Endothelial cell of umbilical vein (primary cell): ENCODE data around the gene HDAC4. TPM values are rescaled to one million over a fixed set of nuclear protein-coding genes. Genes with fewer than 3 reads are reported as not detected.

ENCODE experiments used
- BruUV-seq: library from RNA; stranded (reverse); fragments of 400-500 nt; replicated peaks from 2 replicates; lab custom pipeline; 2021; lab: Mats Ljungman, UMichigan
- CTCF ChIA-PET: fragments of 300-600, 350-600 bp; sonication (Branson Sonifier 250); formaldehyde crosslinking; loops from one replicate; lab custom pipeline; 2021; ENCODE audit warnings: antibody characterized with exemption, inconsistent platforms; lab: Charles Lee
- POLR2A ChIA-PET: fragments of 300-600, 350-600 bp; sonication (Branson Sonifier 250); formaldehyde crosslinking; loops from one replicate; lab custom pipeline; 2021; ENCODE audit warnings: antibody characterized with exemption, inconsistent platforms; lab: Charles Lee
- DNase-seq: peaks from one replicate; pipeline ENCODE4 v3.0.0-alpha.2; 2011; ENCODE audit warnings: low read depth, low spot score
- FAIRE-seq: peaks from 2 replicates; lab custom pipeline; 2011; peaks lifted over from hg19 to GRCh38; lab: Jason Lieb, UNC
- H2AFZ ChIP-seq: 2 replicates; pipeline ENCODE4 v1.6.0; 2012; ENCODE audit warnings: low read depth, low read length, control low read depth, inconsistent platforms
- H3K27ac ChIP-seq: 2 replicates; pipeline ENCODE4 v1.5.1; 2011; ENCODE audit warnings: low read depth, mild to moderate bottlenecking, control low read depth, low read length, moderate library complexity; ENCODE audit not compliant: insufficient read depth
- H3K27me3 ChIP-seq, 2 experiments: 2 replicates each; pipeline versions ENCODE4 v1.6.0 to v1.6.1; 2011; ENCODE audit warnings: low read length in 2 of 2, mixed read lengths in 1 of 2; ENCODE audit not compliant: control insufficient read depth in 2 of 2, insufficient read depth in 2 of 2
- H3K36me3 ChIP-seq, 2 experiments: 2 replicates in 1 of 2; 3 replicates in 1 of 2; pipeline ENCODE4 v1.5.1; 2011; ENCODE audit warnings: low read length in 2 of 2, mild to moderate bottlenecking in 1 of 2, moderate library complexity in 1 of 2; ENCODE audit not compliant: control insufficient read depth in 2 of 2, insufficient read depth in 2 of 2; ENCODE audit errors: extremely low read depth in 1 of 2
- H3K4me1 ChIP-seq: 3 replicates; pipeline ENCODE4 v1.5.1; 2011; ENCODE audit warnings: mild to moderate bottlenecking, low read length; ENCODE audit not compliant: control insufficient read depth, insufficient read depth; ENCODE audit errors: extremely low read depth
- H3K4me2 ChIP-seq: 2 replicates; pipeline ENCODE4 v1.6.1; 2011; ENCODE audit warnings: low read length, control low read depth, mixed read lengths; ENCODE audit not compliant: insufficient read depth
- H3K4me3 ChIP-seq, 3 experiments: fragments of 200-600 bp in 1 of 3; sonication (generic), shearing (Covaris generic) in 1 of 3; replicated peaks in 1 of 3; 2 replicates each; pipeline ENCODE4 v1.5.1; 2011 to 2016; ENCODE audit warnings: control low read depth in 3 of 3, low read length in 3 of 3, mild to moderate bottlenecking in 2 of 3, inconsistent platforms in 1 of 3, low read depth in 1 of 3, moderate library complexity in 1 of 3; ENCODE audit not compliant: insufficient read depth in 1 of 3
- H3K79me2 ChIP-seq: 2 replicates; pipeline ENCODE4 v1.6.0; 2012; ENCODE audit warnings: low read length, inconsistent platforms; ENCODE audit not compliant: control insufficient read depth, insufficient read depth
- H3K9ac ChIP-seq: replicated peaks from 2 replicates; pipeline ENCODE3; 2011; ENCODE audit warnings: low read length, control low read depth; ENCODE audit not compliant: insufficient read depth; ENCODE audit errors: extremely low read depth
- H3K9me1 ChIP-seq: replicated peaks from 3 replicates; pipeline ENCODE4 v1.6.0; 2011; ENCODE audit warnings: mild to moderate bottlenecking, low read length; ENCODE audit not compliant: control insufficient read depth, insufficient read depth; ENCODE audit errors: extremely low read depth
- H3K9me3 ChIP-seq: replicated peaks from 2 replicates; pipeline ENCODE4 v1.5.1; 2012; ENCODE audit warnings: low read length, inconsistent platforms; ENCODE audit not compliant: control insufficient read depth, insufficient read depth
- H4K20me1 ChIP-seq: replicated peaks from 2 replicates; pipeline ENCODE3; 2011; ENCODE audit warnings: mild to moderate bottlenecking, low read length; ENCODE audit not compliant: control insufficient read depth, insufficient read depth; ENCODE audit errors: extremely low read depth
- EZH2 ChIP-seq: IDR thresholded peaks from 2 replicates; pipeline ENCODE4 v1.6.1; 2012; ENCODE audit warnings: borderline replicate concordance, low read depth, mild to moderate bottlenecking, moderate library complexity, low read length, inconsistent platforms; ENCODE audit not compliant: severe bottlenecking
- FOS ChIP-seq: IDR thresholded peaks from 2 replicates; pipeline ENCODE4 v1.6.1; 2011; ENCODE audit warnings: mild to moderate bottlenecking, low read length, moderate library complexity, borderline replicate concordance; ENCODE audit not compliant: insufficient read depth
- GATA2 ChIP-seq: IDR thresholded peaks from 2 replicates; pipeline ENCODE4 v1.7.0; 2011; ENCODE audit warnings: low read depth, mild to moderate bottlenecking, moderate library complexity, mixed read lengths, low read length; ENCODE audit not compliant: insufficient read length, insufficient read depth
- JUN ChIP-seq: IDR thresholded peaks from 2 replicates; pipeline ENCODE4 v1.6.1; 2011; ENCODE audit warnings: borderline replicate concordance, low read depth; ENCODE audit not compliant: insufficient read length, insufficient read depth
- MYC ChIP-seq: IDR thresholded peaks from one replicate; pipeline ENCODE4 v1.6.1; 2011; ENCODE audit warnings: mild to moderate bottlenecking, low read depth, low read length
- POLR2A ChIP-seq: IDR thresholded peaks from 2 replicates; pipeline ENCODE4 v1.6.1; 2012; ENCODE audit warnings: low read depth, mild to moderate bottlenecking, control low read depth, low read length
- POLR2AphosphoS5 ChIP-seq: IDR thresholded peaks from 2 replicates; pipeline ENCODE4 v1.6.1; 2012; ENCODE audit warnings: low read depth, mild to moderate bottlenecking, control low read depth, low read length, moderate library complexity; ENCODE audit not compliant: insufficient read depth
- dilution Hi-C: fragments of 300-500 bp; cut with MboI; formaldehyde crosslinking; loops from one replicate; pipeline ENCODE4 v1.15.0; 2019; ENCODE audit warnings: low sequenced_read_pairs; ENCODE audit not compliant: extremely low pct_ligation_motif_present
- intact Hi-C: fragments of 100-400 bp; cut with micrococcal nuclease; formaldehyde crosslinking; loops from one replicate; pipeline ENCODE4 v1.10.0; 2022
- polyA plus RNA-seq, 4 experiments: library from polyadenylated mRNA; depleted of rRNA in 3 of 4; stranded (reverse) in 3 of 4; unstranded in 1 of 4; fragments of >200 nt; gene quantifications; 2 replicates each; pipeline versions ENCODE4 v1.2.1 to v1.2.3, GENCODE V29; 2011 to 2012; ENCODE audit warnings: missing spikeins in 1 of 4
- total RNA-seq: library from RNA; stranded (reverse); gene quantifications from 2 replicates; pipeline ENCODE4 v1.2.3, GENCODE V29; 2021
- TF ChIP-seq, protein P1 (sequence below): IDR thresholded peaks from 2 replicates; pipeline ENCODE4 v1.6.1; 2011; ENCODE audit not compliant: insufficient read depth, insufficient read length
- TF ChIP-seq, protein P2 (sequence below), 2 donors: IDR thresholded peaks; 1 replicate in 1 of 2; 2 replicates in 1 of 2; pipeline ENCODE4 v1.5.1; 2011; ENCODE audit warnings: low read length in 2 of 2, mild to moderate bottlenecking in 2 of 2, moderate library complexity in 2 of 2, control low read depth in 1 of 2, inconsistent platforms in 1 of 2, low read depth in 1 of 2; ENCODE audit not compliant: insufficient read depth in 1 of 2; ENCODE audit errors: extremely low read depth in 1 of 2

Gene HDAC4
- total and polyA plus RNA-seq, 2 donors (not counting 3 experiments of a cell fraction or from before 2014, with no cell fraction given), result 13.4 to 33.0 TPM

DNA sequence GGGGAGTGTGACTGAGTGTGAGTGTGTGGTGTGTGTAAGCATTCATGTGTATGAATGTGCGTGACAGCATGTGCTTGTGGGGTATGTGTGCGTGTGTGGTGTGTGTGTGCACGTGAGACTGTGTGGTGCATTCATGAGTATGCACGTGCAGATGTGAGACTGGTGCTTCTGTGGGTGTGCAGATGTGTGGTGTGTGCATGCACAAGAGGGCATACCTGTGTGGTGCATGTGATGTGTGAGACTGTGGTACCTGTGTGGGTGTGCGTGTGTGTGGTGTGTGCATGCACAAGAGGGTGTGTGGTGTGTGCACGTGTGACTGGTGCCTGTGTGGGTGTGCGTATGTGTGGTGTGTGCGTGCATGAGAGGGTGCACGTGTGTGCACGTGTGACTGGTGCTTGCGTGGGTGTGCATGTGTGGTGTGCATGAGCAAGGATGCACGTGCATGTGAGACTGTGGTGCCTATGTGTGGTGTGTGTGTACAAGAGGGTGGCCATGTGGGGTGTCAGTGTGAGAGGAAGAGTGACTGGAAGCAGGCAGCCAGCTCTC, 339.6 kb downstream of the HDAC4 start:
- dilution Hi-C loops, result no loop called here
- Histone ChIP-seq H3K4me3 (no peak overlapping the region), H3K79me2 (no peaks in the 10 kb centered on the region), H3K4me1 (no peaks in the 10 kb centered on the region), H3K27ac (no peak overlapping the region), H2AFZ (no peak overlapping the region), H3K27me3 (no peaks in the 10 kb centered on the region), H3K9me1 (no peaks in the 10 kb centered on the region), H3K36me3 (peaks cover 0 to 1% of the 10 kb centered on the region in 2 experiments), H3K9ac (no peak overlapping the region), H3K9me3 (no peaks in the 10 kb centered on the region), H4K20me1 (no peaks in the 10 kb centered on the region), H3K4me2 (no peak overlapping the region)
- CTCF ChIA-PET, result no interaction called here
- POLR2A ChIA-PET, result no interaction called here
- no TSS peak for BruUV-seq
- FAIRE-seq, result no peak
- no peak for DNase-seq
- intact Hi-C loops, result no loop called here
- TF ChIP-seq POLR2A (no peak), GATA2 (no peak), POLR2AphosphoS5 (no peak), EZH2 (no peak), FOS (no peak), MYC (no peak)
- TF ChIP-seq, protein P1, sequence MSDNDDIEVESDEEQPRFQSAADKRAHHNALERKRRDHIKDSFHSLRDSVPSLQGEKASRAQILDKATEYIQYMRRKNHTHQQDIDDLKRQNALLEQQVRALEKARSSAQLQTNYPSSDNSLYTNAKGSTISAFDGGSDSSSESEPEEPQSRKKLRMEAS, result no peak

DNA sequence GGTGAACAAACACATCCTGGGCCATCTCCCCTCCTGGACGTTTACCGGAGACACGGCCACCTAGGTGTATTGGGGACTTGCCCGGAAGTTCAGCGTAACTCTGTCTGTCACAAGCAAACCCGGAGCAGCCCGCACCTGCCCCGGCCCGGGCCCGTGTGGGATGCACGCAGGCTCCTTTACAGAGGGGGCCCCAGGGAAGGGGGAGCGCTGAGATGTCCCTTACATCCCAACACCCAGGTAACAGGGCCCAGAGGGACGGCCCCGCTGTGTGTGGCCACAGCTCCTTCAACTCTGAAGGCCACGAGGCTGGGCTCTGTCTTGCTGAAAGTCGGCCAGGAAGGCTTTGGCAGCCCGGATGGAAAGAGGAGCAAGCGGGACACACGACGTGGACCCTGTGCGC, 340.1 kb downstream of the HDAC4 start:
- intact Hi-C loops (no loop called here), dilution Hi-C loops (no loop called here)
- FAIRE-seq (no peak), DNase-seq (no peak)
- Histone ChIP-seq H3K27me3 (no peaks in the 10 kb centered on the region), H3K36me3 (no peaks in the 10 kb centered on the region), H3K9ac (no peak overlapping the region), H3K4me3 (no peak overlapping the region), H3K9me3 (no peaks in the 10 kb centered on the region), H3K4me2 (no peak overlapping the region), H3K9me1 (no peaks in the 10 kb centered on the region), H2AFZ (no peak overlapping the region), H3K79me2 (no peaks in the 10 kb centered on the region), H4K20me1 (no peaks in the 10 kb centered on the region), H3K27ac (no peak overlapping the region), H3K4me1 (peaks cover 5% of the 10 kb centered on the region)
- BruUV-seq, result no TSS peak
- CTCF ChIA-PET, result no interaction called here
- TF ChIP-seq MYC (no peak), EZH2 (no peak), JUN (no peak), FOS (no peak), GATA2 (no peak), POLR2AphosphoS5 (no peak), POLR2A (no peak)
- TF ChIP-seq, protein P1, result no peak
- TF ChIP-seq, protein P2, sequence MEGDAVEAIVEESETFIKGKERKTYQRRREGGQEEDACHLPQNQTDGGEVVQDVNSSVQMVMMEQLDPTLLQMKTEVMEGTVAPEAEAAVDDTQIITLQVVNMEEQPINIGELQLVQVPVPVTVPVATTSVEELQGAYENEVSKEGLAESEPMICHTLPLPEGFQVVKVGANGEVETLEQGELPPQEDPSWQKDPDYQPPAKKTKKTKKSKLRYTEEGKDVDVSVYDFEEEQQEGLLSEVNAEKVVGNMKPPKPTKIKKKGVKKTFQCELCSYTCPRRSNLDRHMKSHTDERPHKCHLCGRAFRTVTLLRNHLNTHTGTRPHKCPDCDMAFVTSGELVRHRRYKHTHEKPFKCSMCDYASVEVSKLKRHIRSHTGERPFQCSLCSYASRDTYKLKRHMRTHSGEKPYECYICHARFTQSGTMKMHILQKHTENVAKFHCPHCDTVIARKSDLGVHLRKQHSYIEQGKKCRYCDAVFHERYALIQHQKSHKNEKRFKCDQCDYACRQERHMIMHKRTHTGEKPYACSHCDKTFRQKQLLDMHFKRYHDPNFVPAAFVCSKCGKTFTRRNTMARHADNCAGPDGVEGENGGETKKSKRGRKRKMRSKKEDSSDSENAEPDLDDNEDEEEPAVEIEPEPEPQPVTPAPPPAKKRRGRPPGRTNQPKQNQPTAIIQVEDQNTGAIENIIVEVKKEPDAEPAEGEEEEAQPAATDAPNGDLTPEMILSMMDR (IDR thresholded peaks at IDR 0.05; ENCODE audit: extremely low read depth in 1 of 2, insufficient read depth in 1 of 2, low read depth in 1 of 2, low read length in 2 of 2), result no peak
- POLR2A ChIA-PET, result no interaction called here
